Hepatocyte (in vitro differentiated cells): ENCODE results near the gene DNM3. TPM values are rescaled to one million over a fixed set of nuclear protein-coding genes. Genes with fewer than 3 reads are reported as not detected.

Experiments
- DNase-seq: peaks from one replicate; pipeline ENCODE4 v3.0.0-alpha.2; 2016; ENCODE audit warnings: low spot score
- H2AFZ ChIP-seq: fragments of 200-600 bp; sonication (generic); 2 replicates; pipeline ENCODE4 v1.6.0; 2016; ENCODE audit warnings: antibody characterized with exemption, mild to moderate bottlenecking
- H3K27ac ChIP-seq: fragments of 200-600 bp; sonication (generic); 2 replicates; pipeline ENCODE4 v1.5.1; 2016; ENCODE audit warnings: mild to moderate bottlenecking
- H3K27me3 ChIP-seq: fragments of 200-600 bp; sonication (generic); 2 replicates; pipeline ENCODE4 v1.6.1; 2016
- H3K36me3 ChIP-seq: fragments of 200-600 bp; sonication (generic); replicated peaks from 2 replicates; pipeline ENCODE4 v1.5.1; 2016; ENCODE audit warnings: low read depth; ENCODE audit not compliant: insufficient read depth
- H3K4me1 ChIP-seq: fragments of 200-600 bp; sonication (generic); 2 replicates; pipeline ENCODE4 v1.5.1; 2016; ENCODE audit warnings: mild to moderate bottlenecking, moderate library complexity; ENCODE audit not compliant: insufficient read depth
- H3K4me2 ChIP-seq: fragments of 200-600 bp; sonication (generic); 2 replicates; pipeline ENCODE4 v1.6.0; 2016
- H3K4me3 ChIP-seq: fragments of 200-600 bp; sonication (generic); 2 replicates; pipeline ENCODE4 v1.5.1; 2016; ENCODE audit warnings: mild to moderate bottlenecking
- H3K79me2 ChIP-seq: fragments of 200-600 bp; sonication (generic); 2 replicates; pipeline ENCODE4 v1.6.0; 2017; ENCODE audit warnings: mild to moderate bottlenecking
- H3K9me2 ChIP-seq: fragments of 200-600 bp; sonication (generic); replicated peaks from 2 replicates; pipeline ENCODE4 v1.6.0; 2017; ENCODE audit warnings: mild to moderate bottlenecking; ENCODE audit not compliant: insufficient read depth
- H3K9me3 ChIP-seq: fragments of 200-600 bp; sonication (generic); 2 replicates; pipeline ENCODE4 v1.5.1; 2016; ENCODE audit warnings: low read depth, mild to moderate bottlenecking
- H4K20me1 ChIP-seq: fragments of 200-600 bp; sonication (generic); 2 replicates; pipeline ENCODE4 v1.6.0; 2016; ENCODE audit warnings: mild to moderate bottlenecking; ENCODE audit not compliant: insufficient read depth, poor library complexity, severe bottlenecking
- EZH2 ChIP-seq: fragments of 200-600 bp; sonication (generic); IDR thresholded peaks from 2 replicates; pipeline ENCODE4 v1.6.1; 2016; ENCODE audit warnings: antibody characterized with exemption, mild to moderate bottlenecking, borderline replicate concordance
- EZH2phosphoT487 ChIP-seq: fragments of 200-600 bp; sonication (generic); IDR thresholded peaks from one replicate; pipeline ENCODE4 v1.6.1; 2018; ENCODE audit warnings: antibody characterized with exemption, mild to moderate bottlenecking, low read depth, moderate library complexity; ENCODE audit not compliant: unreplicated experiment, severe bottlenecking
- WGBS: methylation state at CpG from one replicate; pipeline ENCODE4 v1.1.6; 2016; ENCODE audit warnings: low lambda C conversion rate; ENCODE audit errors: missing lambda C conversion rate; 5-methylcytosine and 5-hydroxymethylcytosine counted together
- polyA plus RNA-seq: library from polyadenylated mRNA; unstranded; fragments of >200 nt; fragmentation: Nextera tagmentation; extraction: Ambion mirVana; gene quantifications from 2 replicates; pipeline ENCODE4 v1.2.1, GENCODE V29; 2016
- total RNA-seq: library from RNA; depleted of rRNA; stranded (reverse); fragments of >200 nt; gene quantifications from 2 replicates; pipeline ENCODE4 v1.2.3, GENCODE V29; 2014
- TF ChIP-seq, protein P1 (sequence below): fragments of 200-600 bp; sonication (generic); IDR thresholded peaks from 2 replicates; pipeline ENCODE4 v1.5.1; 2016; ENCODE audit warnings: antibody characterized with exemption, mild to moderate bottlenecking; ENCODE audit not compliant: poor library complexity

Gene DNM3
- total and polyA plus RNA-seq, 2 experiments from 2014 or later = 1.5 TPM; not detected in 1

DNA sequence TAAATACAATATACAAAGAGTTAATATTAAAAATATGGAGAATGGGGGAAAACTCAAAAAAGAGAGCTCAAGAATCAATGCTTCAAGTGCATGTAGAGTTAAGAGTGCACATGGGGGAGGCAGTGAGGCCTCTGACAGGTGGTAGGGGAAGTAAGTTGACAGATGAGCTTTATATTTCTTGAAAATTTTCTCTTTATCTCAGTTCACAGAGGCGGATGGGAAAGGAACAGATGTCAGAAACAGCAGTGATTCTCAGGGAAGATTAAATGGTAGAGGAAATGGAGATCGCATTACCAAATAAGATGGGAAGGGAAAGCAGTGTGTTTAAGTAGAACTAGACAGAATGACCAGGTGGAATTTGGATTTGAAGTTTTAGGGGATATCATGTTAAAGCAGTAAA lies 379.1 kb downstream of the DNM3 start:
- Histone ChIP-seq H3K79me2 (no peaks in the 10 kb centered on the region), H3K4me3 (no peak overlapping the region), H4K20me1 (no peaks in the 10 kb centered on the region), H3K27ac (no peak overlapping the region), H3K9me3 (no peaks in the 10 kb centered on the region), H3K36me3 (no peaks in the 10 kb centered on the region), H3K4me2 (no peak overlapping the region), H3K27me3 (no peaks in the 10 kb centered on the region), H3K4me1 (no peaks in the 10 kb centered on the region), H2AFZ (no peak overlapping the region), H3K9me2 (no peaks in the 10 kb centered on the region)
- no peak for DNase-seq
- no peak for TF ChIP-seq EZH2phosphoT487
- 55% methylated on average over 2 of the region's 2 CpGs for WGBS

DNA sequence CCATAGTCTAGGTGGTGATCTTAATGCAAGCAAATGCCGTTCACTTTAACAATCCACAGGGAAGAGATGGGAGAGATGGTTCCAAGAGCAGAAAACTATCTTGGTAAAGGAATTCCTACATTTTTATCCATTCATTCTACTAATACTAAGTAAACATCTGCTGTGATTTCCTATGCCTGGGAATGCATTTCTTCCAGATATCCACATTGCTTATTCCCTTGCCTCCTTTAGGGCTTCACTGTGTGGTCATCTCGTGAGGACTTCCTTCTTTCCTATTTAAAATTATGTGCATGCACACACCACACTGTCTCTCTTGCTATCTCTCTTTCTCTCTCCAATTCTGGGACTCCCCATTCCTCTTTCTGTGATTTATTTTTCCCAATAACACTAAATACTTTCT lies 380.1 kb downstream of the DNM3 start:
- Histone ChIP-seq H3K36me3 (no peaks in the 10 kb centered on the region), H3K4me3 (no peak overlapping the region), H3K4me1 (no peaks in the 10 kb centered on the region), H3K79me2 (no peaks in the 10 kb centered on the region), H3K27me3 (no peaks in the 10 kb centered on the region), H2AFZ (no peak overlapping the region), H4K20me1 (no peaks in the 10 kb centered on the region), H3K4me2 (no peak overlapping the region), H3K27ac (no peak overlapping the region), H3K9me3 (no peaks in the 10 kb centered on the region), H3K9me2 (no peaks in the 10 kb centered on the region)
- 93% methylated on average over 2 of the region's 2 CpGs for WGBS
- TF ChIP-seq EZH2 (no peak), EZH2phosphoT487 (no peak)
- TF ChIP-seq, protein P1, sequence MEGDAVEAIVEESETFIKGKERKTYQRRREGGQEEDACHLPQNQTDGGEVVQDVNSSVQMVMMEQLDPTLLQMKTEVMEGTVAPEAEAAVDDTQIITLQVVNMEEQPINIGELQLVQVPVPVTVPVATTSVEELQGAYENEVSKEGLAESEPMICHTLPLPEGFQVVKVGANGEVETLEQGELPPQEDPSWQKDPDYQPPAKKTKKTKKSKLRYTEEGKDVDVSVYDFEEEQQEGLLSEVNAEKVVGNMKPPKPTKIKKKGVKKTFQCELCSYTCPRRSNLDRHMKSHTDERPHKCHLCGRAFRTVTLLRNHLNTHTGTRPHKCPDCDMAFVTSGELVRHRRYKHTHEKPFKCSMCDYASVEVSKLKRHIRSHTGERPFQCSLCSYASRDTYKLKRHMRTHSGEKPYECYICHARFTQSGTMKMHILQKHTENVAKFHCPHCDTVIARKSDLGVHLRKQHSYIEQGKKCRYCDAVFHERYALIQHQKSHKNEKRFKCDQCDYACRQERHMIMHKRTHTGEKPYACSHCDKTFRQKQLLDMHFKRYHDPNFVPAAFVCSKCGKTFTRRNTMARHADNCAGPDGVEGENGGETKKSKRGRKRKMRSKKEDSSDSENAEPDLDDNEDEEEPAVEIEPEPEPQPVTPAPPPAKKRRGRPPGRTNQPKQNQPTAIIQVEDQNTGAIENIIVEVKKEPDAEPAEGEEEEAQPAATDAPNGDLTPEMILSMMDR = no peak
- no peak for DNase-seq

DNA sequence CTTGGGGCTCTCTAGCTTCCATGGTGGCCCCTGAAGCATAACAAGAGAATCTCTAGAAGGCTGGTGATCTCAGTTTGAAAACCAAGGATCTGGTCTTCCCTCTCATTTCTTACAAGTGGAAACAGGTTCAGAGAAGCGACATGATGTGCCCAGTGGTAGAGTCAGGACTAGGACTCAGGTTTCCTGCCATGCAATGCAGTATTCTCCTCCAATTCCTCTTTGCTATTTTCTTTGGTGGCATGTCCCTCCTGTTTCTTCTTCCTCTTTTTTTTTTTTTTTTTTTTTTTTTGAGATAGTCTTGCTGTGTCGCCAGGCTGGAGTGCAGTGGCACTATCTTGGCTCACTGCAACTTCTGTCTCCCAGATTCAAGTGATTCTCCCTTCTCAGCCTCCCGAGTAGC lies 383.6 kb downstream of the DNM3 start:
- no peak overlapping the region for H2AFZ ChIP-seq
- no peaks in the 10 kb centered on the region for H3K9me3 ChIP-seq
- H3K36me3 ChIP-seq = no peaks in the 10 kb centered on the region
- H3K27ac ChIP-seq = no peak overlapping the region
- no peaks in the 10 kb centered on the region for H3K79me2 ChIP-seq
- H3K27me3 ChIP-seq = no peaks in the 10 kb centered on the region
- TF ChIP-seq EZH2phosphoT487 (no peak), EZH2 (no peak)
- TF ChIP-seq, protein P1 = no peak
- 87% methylated on average over 3 of the region's 3 CpGs for WGBS
- H3K4me3 ChIP-seq = no peak overlapping the region
- no peaks in the 10 kb centered on the region for H3K9me2 ChIP-seq
- H3K4me2 ChIP-seq = no peak overlapping the region
- no peaks in the 10 kb centered on the region for H3K4me1 ChIP-seq
- DNase-seq = no peak
- H4K20me1 ChIP-seq = no peaks in the 10 kb centered on the region

DNA sequence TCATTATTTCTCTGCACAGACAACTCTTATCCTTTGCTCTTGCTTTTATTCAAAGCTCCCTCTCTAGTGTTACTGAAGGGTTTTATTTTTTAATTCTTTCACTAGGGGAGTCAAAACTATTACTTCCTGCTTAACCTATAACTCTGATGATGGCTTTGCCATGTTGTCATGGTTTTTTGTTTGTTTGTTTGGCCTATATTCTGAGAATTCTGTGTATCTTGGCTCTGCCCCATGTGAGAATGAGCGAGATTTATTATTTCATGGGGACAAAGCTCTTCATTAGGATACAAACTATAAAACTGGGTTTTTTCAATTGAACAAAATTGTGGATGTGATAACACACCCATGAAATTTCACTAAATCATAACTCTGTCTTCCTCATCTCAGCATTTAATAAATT lies 388.6 kb downstream of the DNM3 start:
- Histone ChIP-seq H3K79me2 (no peaks in the 10 kb centered on the region), H4K20me1 (no peaks in the 10 kb centered on the region), H3K27me3 (no peaks in the 10 kb centered on the region), H3K27ac (no peak overlapping the region), H3K4me3 (no peak overlapping the region), H3K9me3 (no peaks in the 10 kb centered on the region), H2AFZ (no peak overlapping the region), H3K4me2 (no peak overlapping the region), H3K36me3 (no peaks in the 10 kb centered on the region), H3K4me1 (no peaks in the 10 kb centered on the region), H3K9me2 (no peaks in the 10 kb centered on the region)
- WGBS = 90% methylated on average over 1 of the region's 1 CpG
- TF ChIP-seq, protein P1 = no peak
- TF ChIP-seq EZH2phosphoT487 (no peak), EZH2 (no peak)
- no peak for DNase-seq
